ENCODE data around the gene FAM120C. TPM values are rescaled to one million over a fixed set of nuclear protein-coding genes. Genes with fewer than 3 reads are reported as not detected.

FAM120C gene
- total RNA-seq, 1 experiment from 2014 or later, result 6.1 TPM

DNA sequence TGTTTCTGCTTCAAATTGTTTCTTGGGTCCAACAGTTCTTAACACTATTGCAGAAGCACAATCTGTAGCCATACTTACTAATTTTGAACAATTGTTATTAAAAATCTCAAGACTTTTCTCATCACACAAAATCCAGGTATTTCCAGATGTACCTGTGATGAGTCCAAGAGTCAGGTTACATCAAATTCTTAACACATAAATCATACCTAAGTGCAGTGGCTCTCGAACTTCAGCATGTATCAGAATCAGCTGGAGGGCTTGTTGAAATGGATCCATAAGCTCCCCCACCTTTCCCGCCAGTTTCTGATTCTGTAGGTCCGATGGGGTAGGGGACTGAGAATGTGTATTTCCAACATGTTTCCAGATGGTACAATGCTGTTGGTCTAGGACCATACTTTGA is 10.6 kb downstream of the FAM120C start:
- RAD21 ChIA-PET (ENCODE audit: low non-redundant PET in 1 of 2, low total read pairs in 2 of 2, uncharacterized antibody in 2 of 2, unreplicated experiment in 2 of 2), result no interaction called here
- Histone ChIP-seq H3K9me3 (ENCODE audit: control insufficient read depth in 1 of 2, insufficient read depth in 1 of 2, low read depth in 1 of 2, low read length in 2 of 2) (no peaks in the 10 kb centered on the region), H3K27me3 (ENCODE audit: insufficient read depth, low read length) (no peaks in the 10 kb centered on the region), H3K9me2 (ENCODE audit: insufficient read depth) (no peaks in the 10 kb centered on the region), H3K79me2 (ENCODE audit: insufficient read depth, low read length) (peaks cover 12% of the 10 kb centered on the region), H3K4me3 (replicated peaks in 1 of 2; ENCODE audit: low read depth in 1 of 2, low read length in 2 of 2) (no peak overlapping the region), H3K4me1 (ENCODE audit: control insufficient read depth in 1 of 2, insufficient read depth in 2 of 2, low read length in 2 of 2) (no peaks in the 10 kb centered on the region; a peak in 1 of 4 replicates), H3K9ac (ENCODE audit: low read length) (no peak overlapping the region), H2AFZ (ENCODE audit: low read depth, low read length, poor library complexity, severe bottlenecking) (no peak overlapping the region), H4K20me1 (ENCODE audit: insufficient read depth) (no peaks in the 10 kb centered on the region), H3K4me2 (ENCODE audit: low read length) (no peak overlapping the region), H3K36me3 (ENCODE audit: control insufficient read depth in 1 of 2, insufficient read depth in 2 of 2, low read length in 2 of 2) (no peaks in the 10 kb centered on the region), H3K27ac (ENCODE audit: low read depth, low read length) (no peak overlapping the region)
- CTCF ChIA-PET, result no interaction called here
- ATAC-seq (no peak), DNase-seq (ENCODE audit: low read depth, low spot score) (no peak)
- POLR2A ChIA-PET, result no interaction called here
- TF ChIP-seq CBX3 (IDR thresholded peaks at IDR 0.05; ENCODE audit: low read depth) (no peak), SP1 (IDR thresholded peaks at IDR 0.05; ENCODE audit: low read depth) (no peak), SIN3A (IDR thresholded peaks at IDR 0.05; ENCODE audit: low read depth) (no peak), TCF7L2 (IDR thresholded peaks at IDR 0.05; ENCODE audit: borderline replicate concordance, extremely low read depth, insufficient read depth, insufficient read length) (no peak)
- no TSS peak for BruUV-seq (replicated peaks)
- intact Hi-C loops (cut with micrococcal nuclease), result no loop called here

DNA sequence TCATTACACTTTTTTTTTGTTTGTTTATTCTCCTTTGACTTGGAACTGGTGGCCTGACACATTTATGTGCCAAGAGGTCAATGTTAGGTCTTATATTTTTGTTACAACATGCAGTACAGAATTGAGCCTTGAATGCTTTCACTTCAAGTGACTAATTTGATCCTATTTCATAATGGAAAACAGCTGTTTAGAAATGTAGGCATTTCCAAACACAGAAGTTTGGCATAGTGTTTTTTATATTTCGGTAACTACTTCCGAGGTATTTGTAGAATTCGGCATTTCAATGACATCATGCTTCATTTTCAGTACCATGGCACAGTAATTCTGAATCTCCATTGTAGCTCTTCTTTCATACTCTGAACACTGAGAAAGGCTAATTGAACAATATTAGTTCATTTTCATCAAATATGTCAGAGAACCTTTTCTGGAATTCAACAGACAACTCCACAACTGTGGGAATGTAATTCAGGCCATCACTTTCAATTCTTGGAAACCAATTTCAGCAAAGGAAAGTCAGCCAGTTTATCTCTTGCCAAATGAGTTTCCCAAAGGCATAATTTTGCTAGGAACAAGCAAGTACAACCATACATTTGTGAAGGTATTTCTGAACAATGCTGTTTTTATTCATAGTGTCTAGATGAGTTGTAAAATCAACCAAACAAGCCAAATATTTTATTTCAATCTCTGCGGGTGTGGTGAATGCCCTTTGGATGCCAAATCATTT is 11.4 kb downstream of the FAM120C start:
- ChIA-PET CTCF (no interaction called here), RAD21 (ENCODE audit: low non-redundant PET in 1 of 2, low total read pairs in 2 of 2, uncharacterized antibody in 2 of 2, unreplicated experiment in 2 of 2) (no interaction called here), POLR2A (no interaction called here)
- no TSS peak for BruUV-seq (replicated peaks)
- ATAC-seq, result no peak
- H3K9me2 ChIP-seq (ENCODE audit: insufficient read depth), result no peaks in the 10 kb centered on the region
- no peak overlapping the region for H3K27ac ChIP-seq (ENCODE audit: low read depth, low read length)
- no peaks in the 10 kb centered on the region for H3K36me3 ChIP-seq (ENCODE audit: control insufficient read depth in 1 of 2, insufficient read depth in 2 of 2, low read length in 2 of 2)
- TF ChIP-seq ZNF274 (IDR thresholded peaks at IDR 0.05; ENCODE audit: low read depth, low read length), result no peak
- TF ChIP-seq EZH2 (IDR thresholded peaks at IDR 0.05), result no peak
- TF ChIP-seq, protein P1, sequence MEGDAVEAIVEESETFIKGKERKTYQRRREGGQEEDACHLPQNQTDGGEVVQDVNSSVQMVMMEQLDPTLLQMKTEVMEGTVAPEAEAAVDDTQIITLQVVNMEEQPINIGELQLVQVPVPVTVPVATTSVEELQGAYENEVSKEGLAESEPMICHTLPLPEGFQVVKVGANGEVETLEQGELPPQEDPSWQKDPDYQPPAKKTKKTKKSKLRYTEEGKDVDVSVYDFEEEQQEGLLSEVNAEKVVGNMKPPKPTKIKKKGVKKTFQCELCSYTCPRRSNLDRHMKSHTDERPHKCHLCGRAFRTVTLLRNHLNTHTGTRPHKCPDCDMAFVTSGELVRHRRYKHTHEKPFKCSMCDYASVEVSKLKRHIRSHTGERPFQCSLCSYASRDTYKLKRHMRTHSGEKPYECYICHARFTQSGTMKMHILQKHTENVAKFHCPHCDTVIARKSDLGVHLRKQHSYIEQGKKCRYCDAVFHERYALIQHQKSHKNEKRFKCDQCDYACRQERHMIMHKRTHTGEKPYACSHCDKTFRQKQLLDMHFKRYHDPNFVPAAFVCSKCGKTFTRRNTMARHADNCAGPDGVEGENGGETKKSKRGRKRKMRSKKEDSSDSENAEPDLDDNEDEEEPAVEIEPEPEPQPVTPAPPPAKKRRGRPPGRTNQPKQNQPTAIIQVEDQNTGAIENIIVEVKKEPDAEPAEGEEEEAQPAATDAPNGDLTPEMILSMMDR (IDR thresholded peaks at IDR 0.05 in 2 of 3, conservative IDR thresholded peaks at IDR 0.05 in 1 of 3; ENCODE audit: borderline replicate concordance in 1 of 3, insufficient read depth in 1 of 3, low read depth in 2 of 3, low read length in 2 of 3), result no peak
- no peak for TF ChIP-seq TCF7L2 (IDR thresholded peaks at IDR 0.05; ENCODE audit: borderline replicate concordance, extremely low read depth, insufficient read depth, insufficient read length)
- TF ChIP-seq JUND (IDR thresholded peaks at IDR 0.05), result no peak
- TF ChIP-seq CEBPB (IDR thresholded peaks at IDR 0.05; ENCODE audit: low read depth), result no peak
- TF ChIP-seq CBX3 (IDR thresholded peaks at IDR 0.05; ENCODE audit: low read depth), result no peak
- TF ChIP-seq EGR1 (IDR thresholded peaks at IDR 0.05; ENCODE audit: low read depth), result no peak
- TF ChIP-seq YY1 (IDR thresholded peaks at IDR 0.05; ENCODE audit: extremely low read depth, insufficient replicate concordance, low read depth, low read length), result no peak
- TF ChIP-seq, protein P2, sequence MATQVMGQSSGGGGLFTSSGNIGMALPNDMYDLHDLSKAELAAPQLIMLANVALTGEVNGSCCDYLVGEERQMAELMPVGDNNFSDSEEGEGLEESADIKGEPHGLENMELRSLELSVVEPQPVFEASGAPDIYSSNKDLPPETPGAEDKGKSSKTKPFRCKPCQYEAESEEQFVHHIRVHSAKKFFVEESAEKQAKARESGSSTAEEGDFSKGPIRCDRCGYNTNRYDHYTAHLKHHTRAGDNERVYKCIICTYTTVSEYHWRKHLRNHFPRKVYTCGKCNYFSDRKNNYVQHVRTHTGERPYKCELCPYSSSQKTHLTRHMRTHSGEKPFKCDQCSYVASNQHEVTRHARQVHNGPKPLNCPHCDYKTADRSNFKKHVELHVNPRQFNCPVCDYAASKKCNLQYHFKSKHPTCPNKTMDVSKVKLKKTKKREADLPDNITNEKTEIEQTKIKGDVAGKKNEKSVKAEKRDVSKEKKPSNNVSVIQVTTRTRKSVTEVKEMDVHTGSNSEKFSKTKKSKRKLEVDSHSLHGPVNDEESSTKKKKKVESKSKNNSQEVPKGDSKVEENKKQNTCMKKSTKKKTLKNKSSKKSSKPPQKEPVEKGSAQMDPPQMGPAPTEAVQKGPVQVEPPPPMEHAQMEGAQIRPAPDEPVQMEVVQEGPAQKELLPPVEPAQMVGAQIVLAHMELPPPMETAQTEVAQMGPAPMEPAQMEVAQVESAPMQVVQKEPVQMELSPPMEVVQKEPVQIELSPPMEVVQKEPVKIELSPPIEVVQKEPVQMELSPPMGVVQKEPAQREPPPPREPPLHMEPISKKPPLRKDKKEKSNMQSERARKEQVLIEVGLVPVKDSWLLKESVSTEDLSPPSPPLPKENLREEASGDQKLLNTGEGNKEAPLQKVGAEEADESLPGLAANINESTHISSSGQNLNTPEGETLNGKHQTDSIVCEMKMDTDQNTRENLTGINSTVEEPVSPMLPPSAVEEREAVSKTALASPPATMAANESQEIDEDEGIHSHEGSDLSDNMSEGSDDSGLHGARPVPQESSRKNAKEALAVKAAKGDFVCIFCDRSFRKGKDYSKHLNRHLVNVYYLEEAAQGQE (IDR thresholded peaks at IDR 0.05; ENCODE audit: low read depth), result no peak
- TF ChIP-seq RAD21 (IDR thresholded peaks at IDR 0.05; ENCODE audit: low read depth), result no peak
- no peak for TF ChIP-seq POLR2A (IDR thresholded peaks at IDR 0.05; ENCODE audit: borderline replicate concordance, extremely low read depth, insufficient read depth, insufficient read length)
- no peak for TF ChIP-seq SRF (IDR thresholded peaks at IDR 0.05; ENCODE audit: low read depth)
- H3K4me2 ChIP-seq (ENCODE audit: low read length), result no peak overlapping the region
- no peaks in the 10 kb centered on the region for H4K20me1 ChIP-seq (ENCODE audit: insufficient read depth)
- no peak overlapping the region for H3K9ac ChIP-seq (ENCODE audit: low read length)
- intact Hi-C loops (cut with micrococcal nuclease), result no loop called here
- H3K79me2 ChIP-seq (ENCODE audit: insufficient read depth, low read length), result peaks cover 4% of the 10 kb centered on the region; the same call in 1 of the 2 replicates
- H3K9me3 ChIP-seq (ENCODE audit: control insufficient read depth in 1 of 2, insufficient read depth in 1 of 2, low read depth in 1 of 2, low read length in 2 of 2), result no peaks in the 10 kb centered on the region
- H2AFZ ChIP-seq (ENCODE audit: low read depth, low read length, poor library complexity, severe bottlenecking), result no peak overlapping the region
- no peaks in the 10 kb centered on the region; a peak in 1 of 4 replicates for H3K4me1 ChIP-seq (ENCODE audit: control insufficient read depth in 1 of 2, insufficient read depth in 2 of 2, low read length in 2 of 2)
- no peak overlapping the region for H3K4me3 ChIP-seq (replicated peaks in 1 of 2; ENCODE audit: low read depth in 1 of 2, low read length in 2 of 2)
- no peaks in the 10 kb centered on the region for H3K27me3 ChIP-seq (ENCODE audit: insufficient read depth, low read length)
- no peak for DNase-seq (ENCODE audit: low read depth, low spot score)
